GM12865 (cell line): ENCODE results near the gene LHFPL2.

Source experiments
- DNase-seq: peaks from one replicate; pipeline ENCODE4 v3.0.0; 2010; ENCODE audit warnings: low read depth
- H3K4me3 ChIP-seq: 2 replicates; pipeline ENCODE4 v1.5.1; 2011; ENCODE audit warnings: mild to moderate bottlenecking, low read depth, low read length, control low read depth
- TF ChIP-seq, protein P1 (sequence below): IDR thresholded peaks from 2 replicates; pipeline ENCODE4 v1.5.1; 2011; ENCODE audit warnings: low read length, control low read depth, low read depth, inconsistent platforms; ENCODE audit not compliant: insufficient read depth; ENCODE audit errors: missing control alignments

LHFPL2 gene

GRCh38 chr5:78587775-78588291, 60.7 kb downstream of the LHFPL2 start:
- no peak overlapping the region for H3K4me3 ChIP-seq
- TF ChIP-seq, protein P1, sequence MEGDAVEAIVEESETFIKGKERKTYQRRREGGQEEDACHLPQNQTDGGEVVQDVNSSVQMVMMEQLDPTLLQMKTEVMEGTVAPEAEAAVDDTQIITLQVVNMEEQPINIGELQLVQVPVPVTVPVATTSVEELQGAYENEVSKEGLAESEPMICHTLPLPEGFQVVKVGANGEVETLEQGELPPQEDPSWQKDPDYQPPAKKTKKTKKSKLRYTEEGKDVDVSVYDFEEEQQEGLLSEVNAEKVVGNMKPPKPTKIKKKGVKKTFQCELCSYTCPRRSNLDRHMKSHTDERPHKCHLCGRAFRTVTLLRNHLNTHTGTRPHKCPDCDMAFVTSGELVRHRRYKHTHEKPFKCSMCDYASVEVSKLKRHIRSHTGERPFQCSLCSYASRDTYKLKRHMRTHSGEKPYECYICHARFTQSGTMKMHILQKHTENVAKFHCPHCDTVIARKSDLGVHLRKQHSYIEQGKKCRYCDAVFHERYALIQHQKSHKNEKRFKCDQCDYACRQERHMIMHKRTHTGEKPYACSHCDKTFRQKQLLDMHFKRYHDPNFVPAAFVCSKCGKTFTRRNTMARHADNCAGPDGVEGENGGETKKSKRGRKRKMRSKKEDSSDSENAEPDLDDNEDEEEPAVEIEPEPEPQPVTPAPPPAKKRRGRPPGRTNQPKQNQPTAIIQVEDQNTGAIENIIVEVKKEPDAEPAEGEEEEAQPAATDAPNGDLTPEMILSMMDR = no peak
- no peak for DNase-seq

DNA sequence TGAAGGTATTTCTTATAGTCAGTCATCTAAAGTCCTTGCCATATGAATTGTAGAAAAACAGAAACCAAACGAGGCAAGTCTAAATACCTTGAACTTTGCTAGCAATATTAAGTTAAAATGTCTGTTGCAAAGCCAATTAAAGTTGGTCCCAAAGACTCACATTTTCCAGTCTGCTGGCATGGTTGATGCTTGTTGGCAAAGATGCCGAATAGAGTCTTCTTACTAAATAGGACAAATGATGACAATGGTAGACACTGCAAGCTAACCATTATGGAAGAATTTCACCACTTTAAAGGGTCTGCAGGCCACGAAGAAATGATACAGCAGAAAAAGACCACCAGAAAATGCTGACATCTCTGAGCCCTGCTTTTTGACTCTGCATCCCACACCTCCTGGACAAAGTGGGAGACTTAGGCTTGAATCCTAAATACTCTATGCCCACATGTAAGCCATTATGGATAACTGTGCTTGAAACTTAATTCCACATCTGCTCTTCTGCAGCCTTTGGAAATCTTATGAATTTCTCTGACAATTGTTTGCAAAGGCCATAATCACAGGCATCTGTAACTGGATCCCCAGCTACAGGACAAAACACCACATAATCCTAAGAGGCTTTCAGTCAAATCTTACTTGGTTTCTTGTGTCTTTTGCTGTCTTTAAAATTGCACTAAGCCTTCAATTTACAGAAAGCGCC, 61.3 kb downstream of the LHFPL2 start:
- H3K4me3 ChIP-seq = no peak overlapping the region
- DNase-seq = no peak
- TF ChIP-seq, protein P1 = no peak

GRCh38 chr5:78586251-78586650, 62.3 kb downstream of the LHFPL2 start:
- H3K4me3 ChIP-seq = no peak overlapping the region
- DNase-seq = no peak
- TF ChIP-seq, protein P1 = no peak

DNA sequence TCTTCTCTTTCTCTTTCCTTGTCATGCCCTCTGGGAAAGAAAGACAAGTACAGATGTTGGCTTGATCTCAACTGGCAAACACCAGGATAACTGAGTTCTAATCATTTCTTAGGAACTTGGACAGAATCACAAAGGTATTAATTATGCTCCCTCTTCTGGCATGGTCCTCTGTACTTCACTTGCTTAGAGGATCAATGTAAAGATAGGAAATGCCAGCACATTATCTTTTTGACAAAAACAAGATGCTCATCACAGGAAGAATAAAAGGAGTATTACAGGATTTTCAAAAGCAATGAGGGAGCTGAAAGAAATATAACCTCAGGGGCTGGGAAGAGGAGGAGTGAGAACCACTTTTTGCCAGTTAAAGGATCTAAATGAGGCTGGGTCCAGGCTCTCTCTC, 70.6 kb downstream of the LHFPL2 start:
- TF ChIP-seq, protein P1 = no peak
- no peak for DNase-seq
- H3K4me3 ChIP-seq = no peak overlapping the region

DNA sequence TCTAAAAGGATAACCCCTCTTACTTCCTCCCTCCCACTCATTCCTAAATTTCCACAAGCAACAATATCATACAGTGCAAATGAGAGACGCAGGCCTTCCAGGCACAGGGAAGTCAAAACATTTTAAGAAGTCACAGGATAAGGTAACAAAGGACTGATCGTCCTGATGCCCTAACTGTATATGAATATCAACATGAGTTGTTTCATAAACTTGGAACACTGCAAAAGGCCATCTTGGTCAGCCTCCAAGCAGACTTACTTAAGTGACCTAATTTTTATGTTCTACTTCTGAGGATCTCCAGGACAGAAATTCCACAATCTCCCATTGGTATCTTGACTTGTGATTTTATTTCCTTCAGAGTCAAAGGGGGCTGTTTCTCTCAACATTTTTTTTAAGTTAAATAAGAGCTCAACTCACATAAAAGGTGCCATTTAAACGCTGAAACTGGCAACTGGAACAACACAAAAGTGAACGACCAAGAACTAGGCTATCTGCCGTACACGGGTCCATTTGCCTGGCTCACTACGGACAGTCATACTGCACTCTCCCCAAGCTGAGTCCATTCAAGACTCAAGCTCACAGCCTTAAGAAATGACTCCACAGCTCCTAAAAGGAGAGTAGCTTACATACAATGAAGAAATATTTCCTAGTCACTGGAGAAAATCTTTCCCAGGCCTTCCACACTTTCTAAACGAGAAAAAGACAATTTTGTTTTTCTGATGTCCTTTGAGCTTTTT, 71.3 kb downstream of the LHFPL2 start:
- TF ChIP-seq, protein P1 = no peak
- no peak overlapping the region for H3K4me3 ChIP-seq
- DNase-seq = no peak

DNA sequence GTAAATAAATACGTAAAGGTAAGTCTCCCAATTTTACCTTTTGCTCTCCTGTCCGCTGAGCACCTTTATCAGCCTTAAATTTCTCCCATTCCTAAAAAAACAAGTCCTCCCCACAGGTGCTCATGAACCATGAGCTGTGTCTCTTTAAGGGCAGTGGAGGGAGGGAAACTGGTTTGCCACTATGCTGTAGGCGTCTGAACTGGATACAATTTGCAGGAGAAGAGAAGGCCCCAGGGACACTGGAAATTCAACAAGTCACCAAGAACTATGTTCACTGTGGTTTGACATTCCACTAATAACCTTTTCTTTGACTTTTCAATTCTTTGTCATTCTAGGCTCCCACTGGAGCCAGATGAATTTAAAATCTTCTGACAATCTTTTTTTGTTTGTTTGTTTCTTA, 72.2 kb downstream of the LHFPL2 start:
- no peak for DNase-seq
- TF ChIP-seq, protein P1 = no peak
- no peak overlapping the region for H3K4me3 ChIP-seq
